ENCODE results near the gene CLEC19A.

CLEC19A gene

DNA sequence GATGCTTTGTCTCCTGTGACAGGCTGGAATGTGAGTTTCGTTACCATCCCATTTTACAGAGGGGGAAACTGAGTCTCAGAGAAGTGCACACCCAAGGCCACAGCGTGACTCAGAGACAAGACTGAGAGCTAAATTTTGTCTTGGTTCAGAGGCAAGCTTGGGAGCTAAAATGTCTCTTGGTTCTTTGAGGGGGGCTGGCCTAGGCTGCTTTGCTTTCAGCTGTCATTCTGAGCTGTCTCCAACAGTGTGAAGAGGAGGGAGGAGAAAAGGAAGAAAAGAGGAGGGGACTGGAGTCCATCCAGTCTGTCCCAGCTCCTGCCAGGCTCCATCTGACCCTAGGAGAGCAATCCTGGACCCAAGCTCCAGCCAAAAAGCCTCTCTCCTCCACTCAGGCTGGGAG is at the start of gene CLEC19A:
Gene CLEC19A (plus strand): TSS at position 301 of the 400 bp plus-strand sequence. CDS start 121 bp downstream, outside the sequence.
- DNase-seq: no peak

DNA sequence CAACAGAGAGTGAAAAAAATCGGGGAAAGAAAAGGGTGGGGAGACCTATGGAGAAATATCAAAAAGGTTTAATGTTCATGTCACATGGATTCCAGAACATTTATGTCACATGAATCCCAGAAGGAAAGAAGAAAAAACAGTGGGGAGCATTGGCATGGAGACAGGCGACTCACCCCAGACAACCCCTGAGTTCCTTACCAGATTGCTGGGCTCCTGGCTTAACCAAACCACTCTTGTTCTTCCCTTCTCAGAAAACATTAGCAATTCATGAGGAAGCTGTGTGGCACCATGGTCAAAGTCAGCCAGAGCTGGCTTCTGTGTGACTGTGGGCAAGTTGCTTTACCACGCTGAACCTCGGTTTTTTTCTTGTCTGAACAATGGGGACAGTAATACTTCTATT is 49.6 kb upstream of the CLEC19A start:
- DNase-seq: no peak

DNA sequence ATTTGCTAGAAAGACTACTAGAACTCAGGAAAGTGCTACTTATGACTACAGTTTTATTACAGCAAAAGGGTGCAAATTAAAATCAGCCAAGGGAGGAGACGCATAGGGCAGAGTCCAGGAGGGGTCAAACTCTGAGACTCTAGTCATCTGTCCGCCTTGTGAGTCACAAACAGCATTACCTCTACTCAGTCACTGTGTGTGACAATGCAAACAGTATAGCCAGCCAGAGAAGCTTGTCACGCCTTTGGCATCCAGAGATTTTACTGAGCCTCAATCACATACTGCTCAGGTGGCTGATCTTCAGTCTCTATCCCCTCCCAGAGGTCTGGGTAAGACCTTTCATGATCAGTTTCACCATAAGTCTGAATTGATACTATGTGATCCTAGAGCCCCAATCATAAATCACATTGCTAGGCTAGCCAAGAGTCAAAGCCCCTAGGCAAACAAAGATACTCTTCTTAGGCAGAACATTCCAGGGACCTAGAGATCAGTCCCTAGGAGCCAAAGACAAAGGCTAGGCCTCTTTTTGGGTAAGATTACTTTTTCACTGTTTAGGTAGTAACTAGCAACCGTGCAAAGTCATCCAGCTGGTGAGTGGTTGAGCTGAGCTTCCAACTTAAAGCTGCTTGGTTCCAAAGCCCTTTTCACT is 48.8 kb upstream of the CLEC19A start:
- no peak for DNase-seq

GRCh38 chr16:19238406-19238805 is 47.1 kb upstream of the CLEC19A start:
- no peak for DNase-seq

DNA sequence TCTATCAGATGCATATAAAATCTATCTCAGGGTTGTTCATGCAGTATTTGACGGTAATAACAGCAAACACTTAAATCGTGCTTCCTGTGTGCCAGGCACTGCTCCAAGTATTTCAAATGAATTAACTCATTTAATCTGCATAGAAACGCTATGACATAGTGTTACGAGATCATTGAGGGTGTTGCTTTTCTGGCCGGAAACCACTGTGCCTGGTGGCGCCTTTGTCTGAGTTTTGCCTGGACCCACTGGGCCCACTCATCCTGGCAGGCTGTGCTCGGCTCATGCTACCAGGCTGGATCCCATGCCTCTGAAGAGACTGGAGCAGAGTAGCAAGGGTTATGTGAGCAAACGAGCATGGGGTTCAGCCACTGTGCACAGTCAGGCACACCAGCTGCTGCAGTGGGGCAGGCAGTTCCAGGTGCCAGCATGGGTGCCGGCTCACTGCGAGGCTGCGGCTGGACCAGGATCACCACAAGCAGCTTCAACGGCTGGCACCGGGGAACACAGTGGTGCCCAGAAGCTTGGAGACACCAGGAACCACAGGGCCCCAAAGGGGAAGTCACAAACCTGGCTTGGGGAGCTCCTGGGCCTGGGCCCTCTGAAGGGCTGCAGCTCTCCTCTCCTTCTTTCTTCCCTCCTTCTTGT is 45.9 kb upstream of the CLEC19A start:
- DNase-seq: no peak

DNA sequence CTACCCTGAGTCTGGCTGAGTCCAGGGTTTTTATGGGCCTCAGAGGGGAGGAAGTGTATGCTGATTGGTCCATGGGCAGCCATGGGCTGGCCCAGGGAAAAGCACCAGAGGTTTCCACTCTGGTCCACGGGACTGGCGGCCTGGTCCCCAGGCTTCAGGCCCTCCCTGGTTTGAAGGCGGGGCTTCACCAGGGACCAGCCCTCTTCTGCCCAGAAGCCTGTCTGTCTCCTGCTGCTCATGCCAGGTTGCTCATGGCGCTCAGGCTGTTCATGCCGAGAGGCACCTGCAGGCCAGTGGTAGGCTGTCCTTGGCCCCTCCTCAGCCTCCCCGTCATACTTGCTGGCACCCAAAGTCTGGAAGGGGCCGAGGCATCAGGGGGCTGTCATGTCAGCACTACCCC is 45.0 kb upstream of the CLEC19A start:
- DNase-seq: no peak

- no peak for DNase-seq
Observed at GRCh38 chr16:19241512-19241911, 44.0 kb upstream of the CLEC19A start.

DNA sequence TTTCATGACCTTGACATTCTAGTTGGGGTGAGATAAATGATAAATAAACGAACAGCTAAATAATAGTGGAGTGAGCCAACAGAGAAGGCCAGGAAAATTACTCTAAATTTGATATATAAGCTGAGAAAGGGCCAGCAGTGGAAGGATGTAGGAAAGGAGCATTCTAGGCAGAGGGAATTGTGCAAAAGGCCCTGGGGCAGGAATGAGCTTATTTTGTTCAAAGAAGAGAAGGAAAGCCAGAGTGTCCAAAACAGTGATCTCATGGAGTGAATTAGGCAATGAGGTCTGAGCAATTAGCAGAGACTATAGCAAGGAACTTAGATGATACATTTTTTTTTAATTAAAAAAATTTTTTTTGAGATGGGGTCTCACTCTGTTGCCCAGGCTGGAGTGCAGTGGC is 43.3 kb upstream of the CLEC19A start:
- DNase-seq: no peak

DNA sequence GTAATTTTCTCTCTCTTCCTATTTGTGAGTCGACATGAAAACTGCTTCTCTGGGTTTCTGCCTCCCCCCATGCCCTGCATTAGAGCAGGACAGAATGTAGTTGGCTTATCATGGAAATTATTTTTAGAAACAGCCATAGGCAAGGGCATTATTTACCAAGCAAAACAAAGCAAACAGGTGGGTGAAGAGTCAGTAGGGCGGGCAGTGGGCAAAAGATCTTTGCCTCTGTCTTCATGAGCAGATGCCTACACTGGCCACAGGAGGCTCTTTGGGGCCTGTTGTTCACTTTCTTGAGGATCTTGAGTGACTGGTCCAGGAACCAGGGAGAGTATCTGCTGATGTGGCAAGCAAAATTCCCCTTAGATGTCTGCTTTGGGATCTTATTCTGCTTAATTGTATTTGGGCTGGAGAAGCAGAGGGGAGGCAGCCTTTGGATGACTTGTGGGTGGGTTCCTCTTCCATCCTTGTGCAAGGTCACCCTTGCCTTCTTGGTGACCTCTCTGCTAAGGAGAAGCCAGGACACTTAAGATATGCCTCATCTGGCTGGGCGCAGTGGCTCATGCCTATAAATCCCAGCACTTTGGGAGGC is 42.5 kb upstream of the CLEC19A start:
- no peak for DNase-seq

DNA sequence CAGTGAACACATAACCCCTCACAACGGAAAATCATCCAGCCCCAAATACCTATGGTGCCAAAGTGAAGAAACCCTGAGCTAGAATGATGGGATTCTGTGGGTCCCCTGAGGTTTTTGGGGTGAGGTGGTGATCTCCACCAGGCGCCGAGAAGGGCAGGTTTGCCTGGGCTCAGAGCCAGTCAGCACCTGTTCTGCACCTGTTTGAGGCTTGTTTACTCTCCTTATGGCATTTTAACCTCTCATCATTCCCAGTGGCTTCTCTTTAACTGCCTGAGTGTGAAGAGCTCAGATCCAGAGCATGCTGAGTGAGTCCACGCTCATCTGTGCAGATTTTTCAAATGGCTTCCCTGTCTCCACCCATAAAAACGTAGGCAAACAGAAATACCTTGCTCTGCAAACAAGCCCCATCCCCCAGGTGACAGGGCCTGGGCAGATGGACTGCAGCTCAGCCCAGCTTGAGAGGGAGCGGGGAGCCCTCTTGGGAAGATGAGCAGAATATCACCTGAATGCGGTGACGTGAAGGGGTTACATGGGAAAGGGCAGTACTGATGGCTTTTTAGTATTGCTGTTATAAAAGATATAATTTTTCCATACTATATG is 40.1 kb upstream of the CLEC19A start:
- peak; percentile 79 for DNase-seq

- no peak for DNase-seq
Observed at GRCh38 chr16:19252904-19253303, 32.6 kb upstream of the CLEC19A start.

DNA sequence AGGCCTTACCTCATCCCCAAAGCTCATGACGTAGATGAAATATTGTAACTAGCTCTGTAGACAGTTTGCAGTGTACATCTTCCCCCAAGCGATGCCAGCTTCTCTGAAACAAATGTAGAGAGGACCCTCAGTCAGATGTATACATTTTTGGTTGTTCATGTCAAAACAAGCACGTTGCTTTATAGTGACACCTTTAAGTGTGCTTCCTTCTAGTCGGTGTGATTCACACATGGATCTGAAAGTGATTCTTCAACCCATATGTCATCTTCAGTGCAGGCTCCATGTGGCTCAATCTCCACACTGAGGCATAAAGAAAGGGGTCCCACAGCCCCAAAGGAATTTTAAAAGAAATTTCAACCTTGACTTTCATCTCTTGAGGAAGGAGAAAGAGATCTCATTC is 30.9 kb upstream of the CLEC19A start:
- DNase-seq: no peak

DNA sequence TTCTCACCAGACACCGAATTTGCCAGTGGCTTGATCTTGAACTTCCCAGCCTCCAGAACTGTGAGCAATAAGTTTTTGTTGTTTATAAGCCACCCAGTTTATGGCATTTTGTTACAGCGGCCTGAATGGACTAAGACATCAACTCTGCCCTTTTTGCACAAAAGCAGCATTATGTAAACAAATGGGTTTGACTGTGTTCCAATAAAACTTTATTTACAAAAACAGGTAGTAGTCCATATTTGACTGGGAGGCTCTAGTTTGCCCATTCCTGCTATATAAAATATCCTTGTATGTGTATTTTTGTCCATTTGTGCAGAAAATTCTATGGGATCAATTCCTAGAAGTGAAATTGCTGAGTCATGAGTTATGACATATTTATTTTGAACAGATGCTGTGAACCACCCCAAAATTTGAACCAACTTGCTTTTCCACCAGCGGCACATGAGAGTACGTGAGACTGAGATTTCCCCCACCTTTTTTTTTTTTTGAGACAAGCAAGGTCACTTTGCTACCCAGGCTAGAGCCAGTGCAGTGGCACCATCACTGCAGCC is 21.3 kb upstream of the CLEC19A start:
- DNase-seq: no peak

- DNase-seq: no peak
Observed at GRCh38 chr16:19265380-19265930, 20.1 kb upstream of the CLEC19A start.

- DNase-seq: no peak
Observed at GRCh38 chr16:19266774-19267173, 18.8 kb upstream of the CLEC19A start.

DNA sequence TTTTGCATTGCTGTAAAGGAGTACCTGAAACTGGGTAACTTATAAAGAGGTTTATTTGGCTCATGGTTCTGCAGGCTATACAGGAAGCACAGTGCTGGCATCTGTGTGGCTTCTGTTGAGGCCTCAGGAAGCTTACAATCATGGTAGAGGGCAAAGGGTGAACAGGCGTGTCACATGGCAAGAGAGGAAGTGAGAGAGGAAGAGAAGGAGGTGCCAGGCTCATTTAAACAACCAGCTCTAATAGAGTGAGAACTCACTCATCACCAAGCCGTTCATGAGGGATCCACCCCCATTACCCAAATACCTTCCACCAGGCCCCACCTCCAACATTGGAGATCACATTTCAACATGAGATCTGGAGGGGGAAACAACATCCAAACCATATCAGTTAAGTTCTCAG is 16.4 kb upstream of the CLEC19A start:
- DNase-seq: no peak

GRCh38 chr16:19274165-19274797 is 11.2 kb upstream of the CLEC19A start:
- no peak for DNase-seq

DNA sequence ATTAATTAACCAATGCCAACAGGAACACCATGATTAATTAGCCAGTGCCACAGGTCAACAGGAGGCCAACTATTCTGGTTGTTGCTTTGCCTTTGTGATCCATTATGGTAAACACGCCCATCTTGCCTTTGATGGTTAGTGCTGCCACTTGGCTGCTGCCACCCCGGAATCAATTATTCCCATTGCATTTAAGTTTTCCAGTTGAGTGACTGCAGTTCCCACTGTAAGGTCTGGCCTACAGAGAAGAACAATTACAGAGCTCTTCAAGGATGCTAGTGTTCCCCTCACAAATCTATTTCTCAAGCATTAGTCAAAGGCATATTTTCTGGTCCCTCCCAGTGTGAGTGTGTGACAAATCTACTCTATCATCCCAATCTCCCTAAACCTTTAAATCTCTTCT is 7.1 kb upstream of the CLEC19A start:
- DNase-seq: no peak

GRCh38 chr16:19281246-19281645 is 4.3 kb upstream of the CLEC19A start:
- no peak for DNase-seq

DNA sequence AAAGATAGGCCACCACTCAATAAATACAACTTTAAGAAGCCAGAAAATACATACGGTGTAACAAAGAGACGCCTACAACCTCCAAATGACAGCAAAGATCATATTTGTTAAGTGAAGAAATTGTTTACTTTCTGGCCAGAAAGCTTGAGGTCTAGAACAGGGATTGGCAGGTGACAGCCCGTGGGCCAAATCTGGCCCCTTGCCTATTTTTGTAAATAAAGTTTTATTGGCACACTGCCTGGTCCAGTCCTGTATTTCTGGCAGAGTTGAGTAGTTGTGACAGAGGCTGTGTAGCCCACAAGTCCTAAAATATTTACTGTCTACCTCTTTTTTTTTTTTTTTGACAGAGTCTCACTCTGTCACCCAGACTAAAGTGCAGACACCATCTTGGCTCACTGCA is 3.4 kb upstream of the CLEC19A start:
- DNase-seq: no peak

DNA sequence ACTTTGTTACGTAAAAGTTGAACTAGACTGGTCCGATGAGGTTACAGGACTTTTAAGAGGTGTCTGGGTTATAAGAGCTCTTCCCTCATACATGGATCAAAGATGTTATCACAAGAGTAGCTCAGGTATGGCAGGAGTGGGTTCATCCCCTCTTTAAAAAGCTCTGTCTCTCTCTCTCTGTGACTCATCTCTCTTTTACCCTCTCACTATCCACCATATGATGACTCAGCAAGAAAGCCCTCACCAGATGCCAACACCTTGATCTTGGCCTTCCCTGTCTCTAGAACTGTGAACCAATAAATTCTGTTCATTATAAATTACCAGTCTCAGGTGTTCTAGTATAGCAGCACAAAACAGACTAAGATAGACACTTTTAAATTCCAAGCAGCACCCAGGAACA is 1.9 kb upstream of the CLEC19A start:
- DNase-seq: no peak

DNA sequence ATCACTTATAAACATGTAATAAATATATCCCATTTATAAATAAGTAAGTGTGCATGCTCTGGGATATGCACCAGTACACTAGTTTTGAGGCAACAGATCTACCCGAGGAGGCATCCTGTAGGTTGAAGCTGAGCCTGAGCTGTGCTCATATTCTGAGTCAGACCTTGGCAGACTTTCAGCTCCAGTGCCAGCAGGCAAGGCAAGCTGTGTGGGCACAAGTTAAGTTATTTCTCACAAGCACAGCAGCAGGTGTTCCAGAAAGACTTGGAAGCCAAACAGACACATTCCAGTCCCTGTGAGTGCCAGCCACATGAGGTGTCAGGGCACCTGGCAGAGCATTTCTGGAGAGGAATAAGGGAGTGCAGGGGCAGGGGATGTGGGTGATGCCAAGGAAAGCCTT is 1.3 kb upstream of the CLEC19A start:
- DNase-seq: no peak

GRCh38 chr16:19286827-19287226 is 1.3 kb downstream of the CLEC19A start:
- no peak for DNase-seq

Measured in NCI-H748 treated with DMSO at 0.1 percent for 48 hours (cell line).